Subcutaneous abdominal adipose tissue (tissue), 5 donors: ENCODE results near the gene KHDC4.

Experiments used
- H3K27ac ChIP-seq: one replicate; pipeline ENCODE4 v1.7.0; 2013; ENCODE audit warnings: low read depth, mild to moderate bottlenecking, inconsistent platforms, low read length, moderate library complexity
- H3K27me3 ChIP-seq, 5 donors: one replicate each; pipeline ENCODE4 v1.7.0; 2013; ENCODE audit warnings: low read length in 5 of 5, inconsistent platforms in 1 of 5; ENCODE audit not compliant: control insufficient read depth in 5 of 5, insufficient read depth in 4 of 5
- H3K36me3 ChIP-seq, 5 donors: one replicate each; pipeline ENCODE4 v1.7.0; 2013; ENCODE audit warnings: low read length in 5 of 5; ENCODE audit not compliant: control insufficient read depth in 5 of 5, insufficient read depth in 5 of 5
- H3K4me1 ChIP-seq, 5 donors: one replicate each; pipeline ENCODE4 v1.7.0; 2013; ENCODE audit warnings: low read length in 5 of 5, mild to moderate bottlenecking in 3 of 5, moderate library complexity in 1 of 5; ENCODE audit not compliant: control insufficient read depth in 5 of 5, insufficient read depth in 5 of 5
- H3K4me3 ChIP-seq, 5 donors: one replicate each; pipeline ENCODE4 v1.7.0; 2013; ENCODE audit warnings: low read length in 5 of 5, low read depth in 1 of 5
- H3K9ac ChIP-seq, 5 donors: one replicate each; pipeline ENCODE4 v1.7.0; 2013; ENCODE audit warnings: low read length in 5 of 5, mild to moderate bottlenecking in 4 of 5, moderate library complexity in 3 of 5
- H3K9me3 ChIP-seq, 5 donors: one replicate each; pipeline ENCODE4 v1.7.0; 2013; ENCODE audit warnings: low read length in 5 of 5; ENCODE audit not compliant: control insufficient read depth in 5 of 5
- donor health status: healthy.
- donor health status: healthy.
- donor health status: healthy.
- donor health status: healthy.
- donor health status: healthy.

Gene KHDC4

DNA sequence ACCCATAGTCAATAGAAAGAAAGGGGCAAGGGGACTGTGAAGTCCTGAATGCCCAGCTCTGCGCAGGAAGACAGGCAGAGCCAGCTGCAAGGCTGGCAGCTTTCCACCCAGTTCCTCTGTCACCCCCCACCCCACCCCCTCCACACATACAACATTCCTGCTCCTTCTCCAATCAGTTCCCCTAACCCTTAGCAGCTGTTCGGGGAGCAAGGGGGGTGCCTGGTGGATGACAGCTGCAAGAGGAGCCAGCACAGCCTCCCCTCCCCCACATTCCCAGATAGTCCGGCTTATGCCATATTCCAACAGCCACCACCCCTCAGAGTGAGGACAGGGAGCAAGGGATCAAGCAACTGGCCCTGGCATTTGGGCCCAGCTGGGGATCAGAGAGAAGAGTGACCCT, 34.5 kb upstream of the KHDC4 start:
- Histone ChIP-seq H3K27me3 (no peaks in the 10 kb centered on the region), H3K4me1 (peaks cover 35 to 85% (median 73%) of the 10 kb centered on the region in 5 donors), H3K36me3 (peaks cover 3 to 70% (median 58%) of the 10 kb centered on the region in 5 donors), H3K9me3 (no peaks in the 10 kb centered on the region), H3K9ac (peak overlapping the region in 1 of 5 donors; percentile 57), H3K4me3 (peak overlapping the region in 3 of 5 donors; percentile 11 to 33 (median 31)), H3K27ac (peak overlapping the region; percentile 81)

GRCh38 chr1:155968051-155968400, 33.8 kb upstream of the KHDC4 start:
- H3K27me3 ChIP-seq, result no peaks in the 10 kb centered on the region
- H3K27ac ChIP-seq, result peak overlapping the region; percentile 81
- peaks cover 34 to 81% (median 68%) of the 10 kb centered on the region in 5 donors for H3K4me1 ChIP-seq
- H3K36me3 ChIP-seq, result peaks cover 3 to 72% (median 59%) of the 10 kb centered on the region in 5 donors
- H3K9me3 ChIP-seq, result no peaks in the 10 kb centered on the region
- H3K9ac ChIP-seq, result peak overlapping the region in 3 of 5 donors; percentile 10 to 56 (median 45)
- H3K4me3 ChIP-seq, result peak overlapping the region in 4 of 5 donors; percentile 9 to 31 (median 29)

DNA sequence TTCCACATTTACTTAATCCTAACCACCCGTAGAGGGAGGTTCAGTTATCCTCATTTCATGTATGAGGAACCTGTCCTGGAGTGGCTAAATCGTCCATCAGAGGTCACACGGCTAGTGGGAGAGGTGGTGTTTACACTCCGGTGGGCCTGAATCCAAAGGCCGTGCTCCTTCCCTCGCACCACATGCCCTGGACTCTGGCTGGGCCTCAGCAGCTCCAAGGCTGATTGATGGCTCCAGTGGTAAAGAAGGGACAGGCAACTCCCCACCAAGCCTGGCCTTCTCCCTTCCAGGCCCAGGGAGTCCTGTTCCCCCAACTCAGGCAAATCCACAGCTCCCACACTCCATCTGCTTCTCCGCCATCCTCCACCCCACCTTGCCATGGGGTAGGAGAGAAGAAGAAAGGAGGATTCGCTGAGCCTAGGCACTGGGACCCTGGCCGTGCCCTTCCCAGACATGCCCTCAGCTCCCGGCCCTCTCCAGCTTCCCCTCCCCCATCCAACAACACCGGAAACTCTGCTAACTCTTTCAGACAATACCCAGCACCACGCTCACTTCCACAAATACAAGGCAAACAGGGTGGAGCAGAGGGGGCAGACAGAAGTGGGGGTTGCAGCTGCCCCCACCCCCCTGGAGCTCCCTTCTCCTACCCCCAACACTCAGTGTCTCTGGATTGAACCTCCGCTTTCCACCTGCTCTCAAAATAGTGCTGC, 33.3 kb upstream of the KHDC4 start:
- peak overlapping the region in 3 of 5 donors; percentile 45 to 56 (median 56) for H3K9ac ChIP-seq
- H3K27ac ChIP-seq, result peak overlapping the region; percentile 81
- H3K4me1 ChIP-seq, result peaks cover 31 to 81% (median 69%) of the 10 kb centered on the region in 5 donors
- H3K9me3 ChIP-seq, result no peaks in the 10 kb centered on the region
- peaks cover 3 to 73% (median 64%) of the 10 kb centered on the region in 5 donors for H3K36me3 ChIP-seq
- H3K27me3 ChIP-seq, result no peaks in the 10 kb centered on the region
- peak overlapping the region in 4 of 5 donors; percentile 27 to 31 (median 31) for H3K4me3 ChIP-seq

GRCh38 chr1:155966750-155967149, 32.5 kb upstream of the KHDC4 start:
- H3K27me3 ChIP-seq, result no peaks in the 10 kb centered on the region
- H3K36me3 ChIP-seq, result peaks cover 3 to 76% (median 68%) of the 10 kb centered on the region in 5 donors
- peak overlapping the region in 1 of 5 donors; percentile 31 for H3K4me3 ChIP-seq
- H3K27ac ChIP-seq, result peak overlapping the region; percentile 81
- no peaks in the 10 kb centered on the region for H3K9me3 ChIP-seq
- H3K4me1 ChIP-seq, result peaks cover 34 to 81% (median 69%) of the 10 kb centered on the region in 5 donors
- peak overlapping the region in 3 of 5 donors; percentile 45 to 56 (median 56) for H3K9ac ChIP-seq

DNA sequence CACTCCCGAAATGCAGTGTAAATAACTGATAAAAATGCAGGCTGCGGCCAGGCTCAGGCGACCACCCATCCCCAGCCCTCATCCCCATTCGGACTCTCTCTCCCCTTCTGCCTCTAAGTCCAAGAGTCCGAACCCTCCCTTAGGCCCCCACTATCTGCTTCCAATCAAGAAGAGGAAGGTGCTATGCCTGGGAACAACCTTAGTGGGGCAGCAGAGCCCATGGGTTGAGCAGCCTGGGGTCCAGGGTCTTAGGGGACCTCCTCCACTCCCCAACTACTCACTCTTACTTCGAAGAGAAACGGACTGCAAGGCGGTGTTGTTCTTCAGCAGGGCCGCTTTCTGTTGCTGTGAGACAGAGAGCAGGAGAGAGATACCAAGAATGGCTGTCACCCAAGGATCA, 31.9 kb upstream of the KHDC4 start:
- Histone ChIP-seq H3K27me3 (no peaks in the 10 kb centered on the region), H3K4me1 (peaks cover 34 to 79% (median 67%) of the 10 kb centered on the region in 5 donors), H3K9me3 (no peaks in the 10 kb centered on the region), H3K36me3 (peaks cover 3 to 80% (median 75%) of the 10 kb centered on the region in 5 donors), H3K4me3 (no peak overlapping the region), H3K27ac (peak overlapping the region; percentile 81), H3K9ac (no peak overlapping the region)

DNA sequence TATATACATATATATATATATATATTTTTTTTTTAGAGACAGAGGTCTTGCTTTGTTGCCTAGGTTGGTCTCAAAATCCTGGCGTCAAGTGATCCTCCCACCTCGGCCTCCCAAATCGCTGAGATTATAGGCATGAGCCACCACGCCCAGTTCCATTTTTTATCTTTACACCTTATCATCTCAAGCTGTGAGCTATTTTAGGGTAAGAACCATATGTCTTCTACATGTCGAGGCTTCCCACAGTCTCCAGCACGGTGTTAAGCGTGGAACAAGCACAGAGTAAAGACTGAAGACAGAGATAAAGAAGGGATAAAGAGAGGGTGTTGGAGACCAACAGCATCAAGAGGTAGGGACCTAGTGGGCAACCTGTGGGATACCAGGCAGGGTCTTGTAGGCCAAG, 30.0 kb upstream of the KHDC4 start:
- H3K9ac ChIP-seq, result no peak overlapping the region
- H3K4me3 ChIP-seq, result no peak overlapping the region
- no peaks in the 10 kb centered on the region for H3K27me3 ChIP-seq
- no peaks in the 10 kb centered on the region for H3K9me3 ChIP-seq
- H3K4me1 ChIP-seq, result peaks cover 21 to 64% (median 49%) of the 10 kb centered on the region in 5 donors
- H3K36me3 ChIP-seq, result peaks cover 3 to 91% (median 85%) of the 10 kb centered on the region in 5 donors
- H3K27ac ChIP-seq, result no peak overlapping the region

DNA sequence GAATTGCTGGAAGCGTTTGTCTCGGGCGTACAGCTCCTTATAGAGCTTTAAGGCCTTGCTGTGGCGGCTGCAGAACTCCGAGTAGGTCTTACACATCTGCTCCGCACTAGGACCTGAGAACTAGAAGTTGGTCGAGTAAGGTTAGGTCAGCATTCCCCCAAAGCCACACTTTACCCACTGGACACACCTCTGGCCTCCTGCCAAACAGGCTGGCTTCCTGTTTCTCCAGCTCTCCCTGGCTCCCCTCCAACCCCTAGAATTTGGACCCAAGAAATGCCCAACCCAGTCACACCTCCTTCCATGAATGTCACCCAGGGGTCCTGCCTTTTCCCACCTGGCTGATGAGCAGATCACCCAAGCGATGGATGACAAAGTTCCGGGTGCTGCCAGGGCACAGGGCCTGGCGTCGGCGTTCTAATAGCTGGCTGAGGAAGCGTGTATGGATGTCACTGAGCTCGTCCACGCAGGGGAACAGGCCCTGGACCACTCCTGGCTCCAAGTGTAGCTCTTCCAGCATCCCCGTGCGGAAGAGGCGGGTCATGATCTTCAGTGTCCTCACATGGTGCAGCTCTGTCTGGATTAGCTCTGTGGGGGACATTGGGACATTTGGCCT, 28.5 kb upstream of the KHDC4 start:
- Histone ChIP-seq H3K27me3 (no peaks in the 10 kb centered on the region), H3K9me3 (no peaks in the 10 kb centered on the region), H3K4me1 (peaks cover 13 to 49% (median 34%) of the 10 kb centered on the region in 5 donors), H3K4me3 (no peak overlapping the region), H3K9ac (no peak overlapping the region), H3K27ac (peak overlapping the region; percentile 69), H3K36me3 (peaks cover 8 to 90% (median 86%) of the 10 kb centered on the region in 5 donors)

DNA sequence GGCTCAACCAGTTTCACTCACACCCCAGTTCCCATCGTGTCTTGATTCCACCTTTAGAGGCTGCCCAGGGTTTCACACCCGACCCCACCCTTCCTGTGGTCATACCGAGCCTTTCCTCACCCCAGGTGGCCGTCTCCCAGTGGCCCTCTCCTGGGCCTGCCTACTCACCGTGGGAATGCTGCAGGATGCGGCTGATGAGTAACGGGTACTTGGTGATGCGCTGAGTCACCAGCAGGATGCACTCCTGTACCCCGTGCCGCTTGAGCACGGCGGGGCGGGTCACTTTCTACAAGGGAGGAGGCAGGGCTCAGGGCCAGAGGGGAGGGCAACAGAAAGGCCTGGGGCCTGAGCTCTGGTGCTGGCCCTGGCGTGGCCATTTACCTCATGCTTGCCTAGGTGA, 27.7 kb upstream of the KHDC4 start:
- H3K27me3 ChIP-seq, result no peaks in the 10 kb centered on the region
- no peaks in the 10 kb centered on the region for H3K9me3 ChIP-seq
- peak overlapping the region; percentile 69 for H3K27ac ChIP-seq
- H3K36me3 ChIP-seq, result peaks cover 14 to 90% (median 86%) of the 10 kb centered on the region in 5 donors
- peak overlapping the region in 2 of 5 donors; percentile 16 to 35 for H3K9ac ChIP-seq
- H3K4me3 ChIP-seq, result no peak overlapping the region
- H3K4me1 ChIP-seq, result peaks cover 8 to 41% (median 27%) of the 10 kb centered on the region in 5 donors

- H3K36me3 ChIP-seq, result peaks cover 14 to 89% (median 84%) of the 10 kb centered on the region in 5 donors
- H3K9me3 ChIP-seq, result no peaks in the 10 kb centered on the region
- H3K27me3 ChIP-seq, result no peaks in the 10 kb centered on the region
- no peak overlapping the region for H3K4me3 ChIP-seq
- no peak overlapping the region for H3K9ac ChIP-seq
- H3K4me1 ChIP-seq, result peaks cover 6 to 26% (median 18%) of the 10 kb centered on the region in 5 donors
- H3K27ac ChIP-seq, result no peak overlapping the region
Observed at GRCh38 chr1:155960081-155960745, 26.0 kb upstream of the KHDC4 start.
